Sigmoid colon (tissue), 4 donors: ENCODE data around the gene DDN.

ENCODE experiments used
- CTCF ChIP-seq, 4 experiments: fragments of 450-650 bp in 3 of 4; fragments of 200-600 bp in 1 of 4; IDR thresholded peaks; one replicate each; pipeline ENCODE4 v1.5.1; 2016 to 2019; ENCODE audit warnings: antibody characterized with exemption in 4 of 4, mild to moderate bottlenecking in 3 of 4, moderate library complexity in 2 of 4
- EP300 ChIP-seq, 4 donors: sonication (generic); formaldehyde crosslinking; IDR thresholded peaks; one replicate each; pipeline ENCODE4 v1.6.1; 2017; ENCODE audit warnings: antibody characterized with exemption in 4 of 4
- POLR2A ChIP-seq, 2 donors: fragments of 450-650 bp; IDR thresholded peaks; one replicate each; pipeline ENCODE4 v1.6.1; 2016; ENCODE audit warnings: antibody characterized with exemption in 2 of 2, mild to moderate bottlenecking in 2 of 2, moderate library complexity in 2 of 2
- POLR2AphosphoS5 ChIP-seq, 4 donors: sonication (generic); formaldehyde crosslinking; IDR thresholded peaks; one replicate each; pipeline ENCODE4 v1.6.1; 2017; ENCODE audit warnings: antibody characterized with exemption in 4 of 4

GRCh38 chr12:48973531-48973930 lies 25.6 kb downstream of the DDN start:
- TF ChIP-seq CTCF (IDR thresholded peaks at IDR 0.05) (no peak), POLR2A (IDR thresholded peaks at IDR 0.05) (no peak), POLR2AphosphoS5 (IDR thresholded peaks at IDR 0.05) (no peak), EP300 (IDR thresholded peaks at IDR 0.05) (no peak)
